Erythroblast (primary cell): ENCODE data around the gene XPO6.
"Not testable (repeated sequence)": the region's sequence is repeated elsewhere in the genome, so short reads cannot be mapped to it uniquely, and the experiment has no call there.

Experiments used
- DNase-seq, 2 experiments: peaks; one replicate each; lab custom pipeline; 2025; lab: John Stamatoyannopoulos, UW
- GATA1 ChIP-seq: IDR thresholded peaks from 2 replicates; pipeline ENCODE4 v1.6.1; 2011; ENCODE audit warnings: low read depth, mild to moderate bottlenecking, control low read depth, low read length, moderate library complexity
- POLR2A ChIP-seq: IDR thresholded peaks from 2 replicates; pipeline ENCODE4 v1.6.1; 2011; ENCODE audit warnings: mild to moderate bottlenecking, low read length

XPO6 gene, protein sequence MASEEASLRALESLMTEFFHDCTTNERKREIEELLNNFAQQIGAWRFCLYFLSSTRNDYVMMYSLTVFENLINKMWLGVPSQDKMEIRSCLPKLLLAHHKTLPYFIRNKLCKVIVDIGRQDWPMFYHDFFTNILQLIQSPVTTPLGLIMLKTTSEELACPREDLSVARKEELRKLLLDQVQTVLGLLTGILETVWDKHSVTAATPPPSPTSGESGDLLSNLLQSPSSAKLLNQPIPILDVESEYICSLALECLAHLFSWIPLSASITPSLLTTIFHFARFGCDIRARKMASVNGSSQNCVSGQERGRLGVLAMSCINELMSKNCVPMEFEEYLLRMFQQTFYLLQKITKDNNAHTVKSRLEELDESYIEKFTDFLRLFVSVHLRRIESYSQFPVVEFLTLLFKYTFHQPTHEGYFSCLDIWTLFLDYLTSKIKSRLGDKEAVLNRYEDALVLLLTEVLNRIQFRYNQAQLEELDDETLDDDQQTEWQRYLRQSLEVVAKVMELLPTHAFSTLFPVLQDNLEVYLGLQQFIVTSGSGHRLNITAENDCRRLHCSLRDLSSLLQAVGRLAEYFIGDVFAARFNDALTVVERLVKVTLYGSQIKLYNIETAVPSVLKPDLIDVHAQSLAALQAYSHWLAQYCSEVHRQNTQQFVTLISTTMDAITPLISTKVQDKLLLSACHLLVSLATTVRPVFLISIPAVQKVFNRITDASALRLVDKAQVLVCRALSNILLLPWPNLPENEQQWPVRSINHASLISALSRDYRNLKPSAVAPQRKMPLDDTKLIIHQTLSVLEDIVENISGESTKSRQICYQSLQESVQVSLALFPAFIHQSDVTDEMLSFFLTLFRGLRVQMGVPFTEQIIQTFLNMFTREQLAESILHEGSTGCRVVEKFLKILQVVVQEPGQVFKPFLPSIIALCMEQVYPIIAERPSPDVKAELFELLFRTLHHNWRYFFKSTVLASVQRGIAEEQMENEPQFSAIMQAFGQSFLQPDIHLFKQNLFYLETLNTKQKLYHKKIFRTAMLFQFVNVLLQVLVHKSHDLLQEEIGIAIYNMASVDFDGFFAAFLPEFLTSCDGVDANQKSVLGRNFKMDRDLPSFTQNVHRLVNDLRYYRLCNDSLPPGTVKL

DNA sequence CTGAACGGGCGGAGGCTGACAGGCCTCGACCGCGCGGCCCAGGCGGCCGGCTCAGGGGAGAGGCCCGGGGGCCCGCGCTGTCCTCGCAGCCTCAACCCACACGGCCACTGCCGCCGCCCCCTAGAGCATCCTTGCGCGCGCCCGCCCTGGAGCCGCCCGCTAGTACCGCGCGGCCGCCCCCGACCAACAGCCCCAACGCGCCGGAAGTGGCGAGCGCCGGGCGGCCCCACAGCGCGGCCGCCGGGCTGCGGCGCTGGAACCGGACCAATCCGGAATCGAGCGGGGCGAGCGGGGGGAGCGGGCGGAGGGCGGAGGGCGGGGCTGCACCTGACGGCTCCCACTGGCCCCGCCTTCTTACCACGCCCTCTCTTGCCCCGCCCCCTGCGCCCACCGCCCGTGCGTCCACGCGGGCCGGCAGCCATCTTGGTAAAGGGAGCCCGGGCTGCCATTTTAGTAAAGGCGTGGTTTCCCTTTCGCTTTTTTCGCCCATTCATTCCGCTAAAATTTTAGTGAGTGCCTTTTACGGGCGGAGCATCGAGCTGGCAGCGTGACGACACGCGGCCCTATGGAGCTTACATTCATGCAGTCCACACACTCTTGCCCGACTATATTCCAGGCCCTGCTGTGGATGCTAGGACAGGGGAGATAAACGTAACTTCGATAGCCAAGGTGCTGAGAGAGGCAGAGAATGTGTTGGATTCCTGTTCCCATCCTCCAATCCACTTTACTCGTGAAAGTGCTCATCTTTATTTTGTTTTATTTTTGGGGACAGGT lies at the start of gene XPO6:
XPO6 (minus strand) TSS at position 208 of the 774 bp plus-strand sequence. CDS start 597 bp downstream, outside the sequence.
- peak; percentile 34 for TF ChIP-seq POLR2A
- TF ChIP-seq GATA1, result no peak
- peak; percentile 96 to 99 for DNase-seq

DNA sequence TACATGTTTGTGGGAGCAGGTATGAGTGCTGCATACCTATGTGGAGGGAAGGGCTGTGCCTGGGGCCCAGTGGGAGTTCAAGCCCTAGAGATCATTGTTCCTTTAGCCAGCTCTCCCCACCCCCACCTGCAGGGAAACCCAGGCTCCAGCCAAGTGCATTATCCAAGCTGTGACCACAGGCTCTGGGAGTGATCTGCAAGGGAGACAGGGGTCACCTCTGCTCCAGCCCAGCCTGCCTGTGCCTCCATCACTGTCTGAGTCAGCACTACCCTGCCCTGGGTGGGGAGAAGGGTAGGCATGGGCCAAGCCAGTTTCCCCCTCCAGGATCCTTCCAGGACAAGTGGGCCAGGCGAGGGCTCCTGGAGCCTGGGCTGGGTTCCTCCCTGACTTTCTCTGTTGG lies 48.4 kb upstream of the XPO6 start:
- no peak for DNase-seq
- TF ChIP-seq POLR2A (no peak), GATA1 (no peak)

DNA sequence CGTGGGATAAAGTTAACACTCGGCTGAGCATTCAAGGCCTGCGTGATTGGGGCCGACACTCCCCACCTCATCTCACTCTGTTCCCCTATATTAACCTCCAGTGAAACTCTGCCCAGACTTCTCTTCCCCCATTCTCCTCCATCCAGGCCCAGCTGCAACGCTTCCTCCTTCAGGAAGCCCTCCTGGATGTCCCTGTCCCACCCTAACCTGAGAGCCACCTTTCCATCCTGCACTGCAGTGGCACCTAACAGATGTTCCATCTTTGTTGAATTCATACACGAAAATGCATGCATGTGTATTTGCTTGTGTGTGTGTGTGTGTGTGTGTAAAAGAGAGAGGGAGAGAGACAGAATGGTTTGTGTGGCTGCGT lies 48.0 kb upstream of the XPO6 start:
- DNase-seq, result no peak
- TF ChIP-seq POLR2A (no peak), GATA1 (no peak)

DNA sequence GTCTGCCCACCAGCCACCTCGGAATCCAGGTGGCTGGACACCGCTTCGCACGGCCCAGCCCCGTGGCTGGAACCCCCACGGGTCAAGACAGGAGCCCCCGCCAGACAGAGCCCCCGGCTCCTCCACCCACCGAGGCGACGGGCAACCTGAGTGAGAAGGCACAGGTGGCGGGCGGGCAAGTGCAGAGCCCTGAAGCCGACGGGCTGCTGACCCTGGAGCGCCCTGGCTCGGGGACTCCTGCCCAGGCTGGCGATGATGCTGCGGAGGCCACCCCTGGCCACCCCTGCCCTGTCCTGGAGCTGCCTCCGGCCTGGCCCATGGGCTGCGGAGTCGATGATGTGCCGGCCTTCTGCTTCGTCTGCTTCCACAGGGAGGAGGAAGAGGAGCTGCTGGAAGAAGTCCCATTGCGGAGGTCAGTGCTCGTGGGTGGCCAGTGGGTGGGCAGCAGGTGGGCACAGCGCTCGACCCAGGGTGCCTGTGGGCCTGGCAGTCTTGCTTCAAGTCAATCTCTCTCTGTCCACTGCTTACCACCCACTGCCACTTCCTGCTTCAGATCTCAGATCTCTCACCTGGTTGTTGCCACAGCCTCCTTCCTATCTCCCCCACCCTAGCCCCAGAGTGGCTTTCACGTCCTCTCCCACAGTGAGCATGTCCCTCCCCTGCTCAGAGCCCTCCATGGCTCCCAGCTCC lies 47.5 kb upstream of the XPO6 start:
- TF ChIP-seq GATA1, result no peak
- TF ChIP-seq POLR2A, result no peak
- DNase-seq, result no peak

DNA sequence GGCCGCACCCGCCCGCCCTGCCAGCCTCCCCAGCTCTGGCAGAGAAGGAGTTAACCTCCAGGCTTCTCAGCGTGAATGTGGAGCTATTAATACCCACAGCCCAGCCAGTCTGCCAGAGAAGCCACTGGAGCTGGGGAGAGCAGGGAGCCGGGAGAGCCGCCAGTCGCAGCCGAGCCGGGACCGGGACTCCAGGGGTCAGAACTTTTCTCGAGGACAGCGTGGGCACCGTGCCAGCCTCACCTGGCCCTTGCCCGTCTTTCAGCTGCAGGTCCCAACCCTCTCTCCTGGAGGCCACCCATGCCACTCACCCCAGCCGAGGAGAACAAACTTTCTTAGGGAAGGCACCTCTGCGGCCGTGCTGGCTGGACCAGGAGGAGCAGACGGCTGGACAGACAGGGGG lies 46.8 kb upstream of the XPO6 start:
- no peak for DNase-seq
- no peak for TF ChIP-seq POLR2A
- no peak for TF ChIP-seq GATA1

DNA sequence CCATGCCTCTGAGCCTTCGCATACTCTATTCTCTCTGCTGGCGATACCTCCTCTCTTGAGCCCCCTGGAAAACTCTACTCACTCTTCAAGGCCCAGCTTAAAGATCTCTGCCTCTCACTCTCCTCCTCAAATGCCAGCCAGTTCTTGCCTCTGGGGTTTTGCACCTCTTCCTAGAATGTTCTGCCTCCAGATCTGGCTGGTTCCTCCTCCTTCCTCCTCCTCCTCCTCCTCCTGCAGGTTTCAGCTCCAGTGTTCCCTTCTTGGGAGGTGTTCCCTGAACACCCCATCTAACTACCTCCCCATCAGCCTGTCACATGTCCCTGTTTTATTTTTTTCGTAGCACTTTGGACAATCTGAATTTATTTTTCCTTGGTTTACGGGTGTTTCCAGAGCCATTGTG lies 45.5 kb upstream of the XPO6 start:
- no peak for DNase-seq
- TF ChIP-seq POLR2A (no peak), GATA1 (no peak)

DNA sequence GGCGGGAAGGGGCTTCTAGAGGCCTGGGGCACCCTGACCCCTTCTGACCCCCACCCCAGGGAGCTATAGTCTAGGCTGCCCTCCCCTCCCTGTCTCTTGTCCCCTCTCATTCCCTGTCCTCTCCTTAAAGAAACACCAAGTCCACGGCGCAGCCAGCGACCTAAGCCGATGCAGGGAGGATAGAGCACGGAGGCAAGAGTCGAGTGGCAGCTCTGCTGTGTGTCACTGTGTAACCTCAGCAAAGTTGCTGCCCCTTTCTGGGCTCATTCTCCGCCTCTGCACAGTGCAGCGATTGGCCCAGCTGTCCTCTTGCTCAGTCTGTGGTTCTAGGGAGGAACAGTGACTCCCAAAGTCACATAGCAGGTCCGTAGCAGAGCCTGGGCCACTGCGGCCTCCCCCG lies 44.1 kb upstream of the XPO6 start:
- TF ChIP-seq GATA1 (no peak), POLR2A (no peak)
- DNase-seq, result no peak

DNA sequence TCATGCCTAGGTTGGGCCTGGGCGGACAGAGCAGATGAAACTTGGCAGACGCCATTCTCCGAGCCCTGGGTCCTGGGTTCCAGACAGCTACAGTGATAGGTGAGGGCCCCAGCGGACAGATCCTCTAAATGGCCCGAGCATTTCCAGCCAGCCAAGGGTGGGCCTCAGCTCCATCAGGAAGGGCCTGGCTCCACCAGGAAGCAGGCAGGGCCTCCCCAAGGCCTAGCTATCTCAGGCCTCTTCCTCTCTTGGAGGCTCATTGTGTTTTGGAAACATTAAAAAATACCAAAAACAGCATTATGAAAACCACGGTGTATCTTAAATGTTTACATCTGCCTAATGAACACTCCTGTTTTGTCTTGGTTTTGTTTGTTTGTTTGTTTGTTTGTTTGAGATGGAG lies 42.4 kb upstream of the XPO6 start:
- DNase-seq, result no peak
- TF ChIP-seq GATA1, result no peak
- TF ChIP-seq POLR2A, result no peak

DNA sequence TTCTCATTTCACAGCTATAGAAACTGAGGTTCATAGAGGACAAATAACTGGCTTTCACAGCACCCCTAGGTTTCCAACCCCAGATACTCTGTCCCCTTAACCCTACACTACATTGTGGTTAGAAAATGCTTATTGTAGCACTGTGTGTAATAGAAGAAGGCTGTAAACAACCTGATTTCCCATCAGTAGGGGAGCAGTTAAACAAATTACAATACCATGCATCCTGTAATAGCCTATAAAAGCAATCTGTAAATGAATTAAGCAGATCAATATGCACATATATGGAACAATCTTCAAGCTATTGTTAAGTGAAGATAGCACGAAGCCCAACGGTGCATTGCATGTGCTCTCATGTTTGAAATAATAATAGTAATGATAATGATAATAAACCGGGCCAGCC lies 39.2 kb upstream of the XPO6 start:
- TF ChIP-seq POLR2A (no peak), GATA1 (no peak)
- no peak for DNase-seq

DNA sequence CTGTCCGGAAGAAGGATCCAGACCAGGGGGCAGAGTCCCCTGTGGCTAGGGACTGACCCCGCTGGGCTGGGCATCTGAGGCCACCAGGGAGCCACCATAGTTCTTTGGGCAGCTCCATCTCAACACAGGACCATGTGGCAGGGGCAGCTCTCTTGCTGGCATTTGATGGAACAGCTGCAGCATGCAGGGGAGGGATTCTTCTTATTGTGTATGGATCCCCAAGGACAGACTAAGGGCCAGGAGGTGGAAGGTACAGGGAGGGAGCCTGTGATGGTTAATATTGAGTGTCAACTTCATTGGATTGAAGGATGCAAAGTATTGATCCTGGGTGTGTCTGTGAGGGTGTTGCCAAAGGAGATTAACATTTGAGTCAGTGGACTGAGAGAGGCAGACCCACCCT lies 37.7 kb upstream of the XPO6 start:
- not testable (repeated sequence) for DNase-seq

DNA sequence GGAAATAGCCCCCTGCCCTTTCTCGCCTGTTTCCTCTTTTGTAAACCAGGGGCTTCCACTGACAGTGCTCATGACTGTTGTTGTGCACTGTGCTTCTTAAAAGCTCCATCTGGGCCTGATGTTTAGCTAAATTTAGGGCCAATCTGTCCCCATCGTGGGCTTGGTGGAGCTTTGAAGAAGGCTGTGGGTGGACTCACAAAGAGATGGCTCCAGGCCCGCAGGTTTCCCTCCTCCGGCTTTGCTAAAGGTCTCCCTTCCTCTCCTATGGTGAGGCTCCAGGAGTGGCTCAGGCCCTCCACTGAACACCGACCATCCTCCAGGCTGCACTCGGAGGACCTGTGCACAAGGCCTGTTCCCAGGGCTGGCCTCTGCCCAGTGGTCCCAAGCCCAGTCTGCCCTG lies 30.2 kb upstream of the XPO6 start:
- no peak for DNase-seq
- TF ChIP-seq POLR2A (no peak), GATA1 (no peak)

DNA sequence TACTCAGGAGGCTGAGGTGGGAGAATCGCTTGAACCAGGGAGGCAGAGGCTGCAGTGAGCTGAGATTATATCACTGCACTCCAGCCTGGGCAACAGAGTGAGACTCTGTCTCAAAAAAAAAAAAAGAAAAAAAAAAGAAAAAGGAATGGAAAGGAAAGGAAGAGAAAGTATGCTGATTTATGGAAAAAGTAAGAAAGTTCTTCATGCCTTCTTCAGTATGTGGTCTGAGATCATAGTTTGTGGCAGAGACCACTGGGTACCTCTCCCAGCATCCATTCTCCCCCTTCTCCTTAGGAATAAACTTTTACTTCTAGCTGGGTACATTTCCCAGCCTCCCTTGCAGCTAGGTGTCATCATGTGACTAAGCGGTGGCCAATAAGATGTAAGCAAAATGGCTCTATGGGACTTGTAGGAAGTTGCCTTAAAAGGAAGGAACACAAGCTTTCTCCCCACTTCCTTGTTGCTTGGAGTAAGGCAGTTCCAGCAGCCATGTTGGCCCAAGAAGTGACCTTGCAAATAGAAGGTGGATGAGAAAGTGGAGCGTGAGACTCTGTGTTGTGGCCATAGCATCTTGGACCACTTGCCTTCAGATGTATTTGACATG lies 26.1 kb upstream of the XPO6 start:
- no peak for DNase-seq
- TF ChIP-seq POLR2A (no peak), GATA1 (no peak)

DNA sequence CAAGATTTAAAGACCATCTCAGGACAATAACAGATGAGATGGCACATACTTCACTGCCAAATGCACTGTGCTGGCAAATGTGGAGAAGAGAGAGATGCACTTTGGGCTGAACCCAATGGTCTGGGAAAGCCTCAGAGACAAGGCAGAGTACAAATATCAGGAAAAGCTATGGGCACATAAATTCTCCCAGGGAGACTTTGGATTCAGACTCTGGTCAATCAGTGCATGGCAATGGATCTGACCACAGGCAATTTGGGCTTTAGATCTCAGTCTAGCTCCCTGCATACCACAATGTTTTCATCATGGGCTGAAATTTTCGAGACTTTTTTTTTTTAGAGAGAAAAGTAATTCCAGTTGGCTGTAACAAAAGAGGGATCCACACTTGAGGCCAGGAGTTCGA lies 20.0 kb upstream of the XPO6 start:
- no peak for DNase-seq
- no peak for TF ChIP-seq GATA1
- TF ChIP-seq POLR2A, result no peak

DNA sequence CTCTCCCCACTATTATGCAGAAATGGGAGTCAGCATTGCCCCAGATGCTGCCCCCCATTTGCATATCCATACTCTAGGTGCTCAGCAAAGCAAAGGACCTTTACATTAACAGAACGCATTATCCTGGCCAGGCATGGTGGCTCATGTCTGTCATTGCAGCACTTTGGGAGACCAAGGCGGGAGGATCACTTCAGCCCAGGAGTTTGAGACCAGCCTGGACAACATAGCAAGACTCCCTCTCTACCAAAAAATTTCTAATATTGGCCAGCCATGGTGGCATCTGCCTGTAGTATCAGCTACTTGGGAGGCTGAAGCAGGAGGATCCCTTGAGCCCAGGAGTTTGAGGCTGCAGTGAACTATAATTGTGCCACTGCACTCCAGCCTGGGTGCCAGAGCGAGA lies 12.1 kb upstream of the XPO6 start:
- DNase-seq, result not testable (repeated sequence)

DNA sequence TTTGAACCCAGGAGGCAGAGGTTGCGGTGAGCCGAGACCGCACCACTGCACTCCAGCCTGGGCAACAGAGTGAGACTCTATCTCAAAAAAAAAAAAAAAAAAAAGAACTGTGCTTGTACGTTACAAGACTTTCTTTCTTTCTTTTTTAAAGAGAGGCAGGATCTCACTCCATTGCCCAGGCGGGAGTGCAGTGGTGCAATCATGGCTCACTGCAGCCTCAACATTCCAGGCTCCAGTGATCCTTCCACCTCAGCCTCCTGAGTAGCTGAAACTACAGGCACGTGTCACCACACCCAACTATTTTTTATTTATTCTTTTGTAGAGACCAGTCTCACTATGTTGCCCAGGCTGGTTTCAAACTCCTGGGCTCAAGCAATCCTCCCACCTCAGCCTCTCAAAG lies 8.0 kb upstream of the XPO6 start:
- not testable (repeated sequence) for DNase-seq
